ENCODE measurements around the gene WFDC1. TPM values are rescaled to one million over a fixed set of nuclear protein-coding genes. Genes with fewer than 3 reads are reported as not detected.

Gene WFDC1
- total RNA-seq, 2 donors from 2014 or later, result 0.15 TPM; not detected in 1

- no peaks in the 10 kb centered on the region for H3K4me1 ChIP-seq (ENCODE audit: control insufficient read depth, insufficient read depth, low read length)
- WGBS, 2 experiments (ENCODE audit: insufficient coverage in 1 of 2, insufficient read length in 1 of 2), result 91 to 100% methylated on average over 2 to 8 of the region's 8 CpGs
- Mint-ChIP-seq H3K27me3 (ENCODE audit: insufficient read depth) (peaks cover 4% of the 10 kb centered on the region), H3K36me3 (ENCODE audit: low read depth) (no peaks in the 10 kb centered on the region), H3K4me3 (no peak overlapping the region), H3K4me1 (no peaks in the 10 kb centered on the region), H3K9me3 (no peaks in the 10 kb centered on the region), H3K27ac (no peak overlapping the region)
- no peaks in the 10 kb centered on the region for H3K27me3 ChIP-seq (ENCODE audit: control insufficient read depth, insufficient read depth, low read length, poor library complexity, severe bottlenecking)
- H3K9me3 ChIP-seq (ENCODE audit: control insufficient read depth, low read length), result no peaks in the 10 kb centered on the region
- TF ChIP-seq CTCF (conservative IDR thresholded peaks at IDR 0.05), result no peak
- no peaks in the 10 kb centered on the region for H3K36me3 ChIP-seq (ENCODE audit: control insufficient read depth, insufficient read depth, low read length)
- H3K27ac ChIP-seq (ENCODE audit: low read depth, low read length), result no peak overlapping the region
- no peak overlapping the region for H3K4me3 ChIP-seq (ENCODE audit: low read length)
- H3K9ac ChIP-seq (ENCODE audit: extremely low read depth, low read length, poor library complexity, severe bottlenecking), result no peak overlapping the region
- peak; percentile 26 for DNase-seq
These were observed 50.1 kb downstream of the WFDC1 start for GRCh38 chr16:84344781-84345180.

- no peak for TF ChIP-seq CTCF (conservative IDR thresholded peaks at IDR 0.05)
- Histone ChIP-seq H3K9ac (ENCODE audit: extremely low read depth, low read length, poor library complexity, severe bottlenecking) (no peak overlapping the region), H3K27me3 (ENCODE audit: control insufficient read depth, insufficient read depth, low read length, poor library complexity, severe bottlenecking) (no peaks in the 10 kb centered on the region), H3K9me3 (ENCODE audit: control insufficient read depth, low read length) (no peaks in the 10 kb centered on the region), H3K4me1 (ENCODE audit: control insufficient read depth, insufficient read depth, low read length) (no peaks in the 10 kb centered on the region), H3K36me3 (ENCODE audit: control insufficient read depth, insufficient read depth, low read length) (no peaks in the 10 kb centered on the region), H3K27ac (ENCODE audit: low read depth, low read length) (no peak overlapping the region), H3K4me3 (ENCODE audit: low read length) (no peak overlapping the region)
- DNase-seq, result no peak
- Mint-ChIP-seq H3K4me3 (no peak overlapping the region), H3K36me3 (ENCODE audit: low read depth) (no peaks in the 10 kb centered on the region), H3K4me1 (no peaks in the 10 kb centered on the region), H3K27me3 (ENCODE audit: insufficient read depth) (peaks cover 4% of the 10 kb centered on the region), H3K27ac (no peak overlapping the region), H3K9me3 (no peaks in the 10 kb centered on the region)
- 88 to 89% methylated on average over 6 to 9 of the region's 9 CpGs for WGBS, 2 experiments (ENCODE audit: insufficient coverage in 1 of 2, insufficient read length in 1 of 2)
These were observed 52.5 kb downstream of the WFDC1 start for GRCh38 chr16:84347161-84347560.

- Histone ChIP-seq H3K9me3 (ENCODE audit: control insufficient read depth, low read length) (no peaks in the 10 kb centered on the region), H3K4me1 (ENCODE audit: control insufficient read depth, insufficient read depth, low read length) (no peaks in the 10 kb centered on the region), H3K36me3 (ENCODE audit: control insufficient read depth, insufficient read depth, low read length) (no peaks in the 10 kb centered on the region), H3K4me3 (ENCODE audit: low read length) (no peak overlapping the region), H3K9ac (ENCODE audit: extremely low read depth, low read length, poor library complexity, severe bottlenecking) (no peak overlapping the region), H3K27me3 (ENCODE audit: control insufficient read depth, insufficient read depth, low read length, poor library complexity, severe bottlenecking) (no peaks in the 10 kb centered on the region), H3K27ac (ENCODE audit: low read depth, low read length) (no peak overlapping the region)
- no peak for TF ChIP-seq CTCF (conservative IDR thresholded peaks at IDR 0.05)
- DNase-seq, result no peak
- Mint-ChIP-seq H3K9me3 (no peaks in the 10 kb centered on the region), H3K27me3 (ENCODE audit: insufficient read depth) (peaks cover 4% of the 10 kb centered on the region), H3K4me3 (no peak overlapping the region), H3K36me3 (ENCODE audit: low read depth) (no peaks in the 10 kb centered on the region), H3K27ac (no peak overlapping the region), H3K4me1 (no peaks in the 10 kb centered on the region)
- 95 to 100% methylated on average over 4 to 5 of the region's 6 CpGs for WGBS, 2 experiments (ENCODE audit: insufficient coverage in 1 of 2, insufficient read length in 1 of 2)
These were observed 53.8 kb downstream of the WFDC1 start for GRCh38 chr16:84348386-84348888.

All from endodermal cell (in vitro differentiated cells).